Stimulated activated memory B cell treated with anti-CD40 and anti-IgM and Interleukin-4, amounts not matched to agents 10 μg/mL and 1 μg/mL and 100 μg/mL, for 72 hours (primary cell): ENCODE data around the gene MAP3K4.

Experiments
- ATAC-seq: fragments of 150-1000 bp; cut with Tn5 transposase; 2 replicates; pipeline ENCODE4 v1.10.0; 2021
- H3K27ac Mint-ChIP-seq: one replicate; pipeline ENCODE4 v1.8.0; 2022; ENCODE audit warnings: mild to moderate bottlenecking, mixed read lengths
- H3K27me3 Mint-ChIP-seq: one replicate; pipeline ENCODE4 v1.8.0; 2022; ENCODE audit warnings: mixed read lengths
- H3K36me3 Mint-ChIP-seq: one replicate; pipeline ENCODE4 v1.8.0; 2022; ENCODE audit warnings: mixed read lengths
- H3K4me1 Mint-ChIP-seq: one replicate; pipeline ENCODE4 v1.8.0; 2022; ENCODE audit warnings: mixed read lengths
- H3K4me3 Mint-ChIP-seq: one replicate; pipeline ENCODE4 v1.8.0; 2022; ENCODE audit warnings: mild to moderate bottlenecking, moderate library complexity, mixed read lengths
- H3K9me3 Mint-ChIP-seq: one replicate; pipeline ENCODE4 v1.8.0; 2022; ENCODE audit warnings: mixed read lengths

Gene MAP3K4

GRCh38 chr6:160986851-160987250 is 4.7 kb upstream of the MAP3K4 start:
- Mint-ChIP-seq H3K4me1 (no peaks in the 10 kb centered on the region), H3K27me3 (no peaks in the 10 kb centered on the region), H3K4me3 (no peak overlapping the region), H3K27ac (no peak overlapping the region), H3K9me3 (peaks cover 16% of the 10 kb centered on the region), H3K36me3 (peaks cover 6% of the 10 kb centered on the region)
- ATAC-seq = no peak

- peaks cover 16% of the 10 kb centered on the region for H3K9me3 Mint-ChIP-seq
- ATAC-seq = no peak
- no peak overlapping the region for H3K27ac Mint-ChIP-seq
- peaks cover 6% of the 10 kb centered on the region for H3K36me3 Mint-ChIP-seq
- no peak overlapping the region for H3K4me3 Mint-ChIP-seq
- no peaks in the 10 kb centered on the region for H3K27me3 Mint-ChIP-seq
- peaks cover 1% of the 10 kb centered on the region for H3K4me1 Mint-ChIP-seq
These were observed 4.3 kb upstream of the MAP3K4 start for GRCh38 chr6:160987265-160987664.

GRCh38 chr6:160990847-160991405 is 643 bp upstream of the MAP3K4 start:
- ATAC-seq = no peak
- Mint-ChIP-seq H3K36me3 (no peaks in the 10 kb centered on the region), H3K27me3 (no peaks in the 10 kb centered on the region), H3K4me3 (peak overlapping the region; percentile 97), H3K27ac (peak overlapping the region; percentile 93), H3K4me1 (peaks cover 29% of the 10 kb centered on the region), H3K9me3 (no peaks in the 10 kb centered on the region)

GRCh38 chr6:160992061-160992979 is 751 bp downstream of the MAP3K4 start:
- H3K27ac Mint-ChIP-seq = peak overlapping the region; percentile 93

GRCh38 chr6:160992980-160993314 is 1.4 kb downstream of the MAP3K4 start:
- H3K36me3 Mint-ChIP-seq = peaks cover 4% of the 10 kb centered on the region
- peaks cover 41% of the 10 kb centered on the region for H3K4me1 Mint-ChIP-seq
- no peaks in the 10 kb centered on the region for H3K27me3 Mint-ChIP-seq
- no peaks in the 10 kb centered on the region for H3K9me3 Mint-ChIP-seq
- peak overlapping the region; percentile 97 for H3K4me3 Mint-ChIP-seq
- no peak for ATAC-seq
- peak overlapping the region; percentile 93 for H3K27ac Mint-ChIP-seq

More at GRCh38 chr6:160992061-160992979, 751 bp downstream of the MAP3K4 start:
- Mint-ChIP-seq H3K27me3 (no peaks in the 10 kb centered on the region), H3K4me3 (peak overlapping the region; percentile 97), H3K9me3 (no peaks in the 10 kb centered on the region), H3K4me1 (peaks cover 41% of the 10 kb centered on the region), H3K36me3 (no peaks in the 10 kb centered on the region)
- peak; percentile 78 for ATAC-seq

GRCh38 chr6:160995271-160995670 is 3.7 kb downstream of the MAP3K4 start:
- Mint-ChIP-seq H3K9me3 (no peaks in the 10 kb centered on the region), H3K27ac (no peak overlapping the region), H3K27me3 (no peaks in the 10 kb centered on the region), H3K4me1 (peaks cover 41% of the 10 kb centered on the region), H3K36me3 (peaks cover 4% of the 10 kb centered on the region), H3K4me3 (no peak overlapping the region)
- no peak for ATAC-seq

GRCh38 chr6:160996131-160996601 is 4.6 kb downstream of the MAP3K4 start:
- Mint-ChIP-seq H3K27ac (no peak overlapping the region), H3K9me3 (no peaks in the 10 kb centered on the region), H3K36me3 (peaks cover 4% of the 10 kb centered on the region), H3K4me1 (peaks cover 41% of the 10 kb centered on the region), H3K4me3 (no peak overlapping the region), H3K27me3 (no peaks in the 10 kb centered on the region)
- ATAC-seq = no peak

GRCh38 chr6:160998217-160998616 is 6.6 kb downstream of the MAP3K4 start:
- Mint-ChIP-seq H3K4me1 (peaks cover 41% of the 10 kb centered on the region), H3K36me3 (peaks cover 4% of the 10 kb centered on the region), H3K27ac (no peak overlapping the region), H3K9me3 (no peaks in the 10 kb centered on the region), H3K4me3 (no peak overlapping the region), H3K27me3 (no peaks in the 10 kb centered on the region)
- no peak for ATAC-seq

- H3K4me1 Mint-ChIP-seq = peaks cover 39% of the 10 kb centered on the region
- H3K27ac Mint-ChIP-seq = no peak overlapping the region
- no peak overlapping the region for H3K4me3 Mint-ChIP-seq
- no peaks in the 10 kb centered on the region for H3K27me3 Mint-ChIP-seq
- H3K9me3 Mint-ChIP-seq = no peaks in the 10 kb centered on the region
- ATAC-seq = no peak
- H3K36me3 Mint-ChIP-seq = peaks cover 4% of the 10 kb centered on the region
These were observed 7.2 kb downstream of the MAP3K4 start for GRCh38 chr6:160998766-160999165.

- Mint-ChIP-seq H3K9me3 (no peaks in the 10 kb centered on the region), H3K27ac (no peak overlapping the region), H3K4me3 (no peak overlapping the region), H3K4me1 (peaks cover 31% of the 10 kb centered on the region), H3K27me3 (no peaks in the 10 kb centered on the region), H3K36me3 (peaks cover 4% of the 10 kb centered on the region)
- no peak for ATAC-seq
These were observed 7.9 kb downstream of the MAP3K4 start for GRCh38 chr6:160999516-160999915.

- H3K36me3 Mint-ChIP-seq = peaks cover 4% of the 10 kb centered on the region
- no peaks in the 10 kb centered on the region for H3K9me3 Mint-ChIP-seq
- no peak for ATAC-seq
- H3K4me3 Mint-ChIP-seq = no peak overlapping the region
- H3K27ac Mint-ChIP-seq = no peak overlapping the region
- H3K27me3 Mint-ChIP-seq = no peaks in the 10 kb centered on the region
- H3K4me1 Mint-ChIP-seq = peaks cover 23% of the 10 kb centered on the region
These were observed 9.1 kb downstream of the MAP3K4 start for GRCh38 chr6:161000632-161001031.

GRCh38 chr6:161001421-161001820 is 9.9 kb downstream of the MAP3K4 start:
- Mint-ChIP-seq H3K27ac (no peak overlapping the region), H3K27me3 (no peaks in the 10 kb centered on the region), H3K4me1 (peaks cover 17% of the 10 kb centered on the region), H3K9me3 (no peaks in the 10 kb centered on the region), H3K4me3 (no peak overlapping the region), H3K36me3 (peaks cover 4% of the 10 kb centered on the region)
- ATAC-seq = no peak

GRCh38 chr6:161003336-161003735 is 11.8 kb downstream of the MAP3K4 start:
- no peaks in the 10 kb centered on the region for H3K9me3 Mint-ChIP-seq
- H3K27ac Mint-ChIP-seq = no peak overlapping the region
- ATAC-seq = no peak
- H3K27me3 Mint-ChIP-seq = no peaks in the 10 kb centered on the region
- H3K4me1 Mint-ChIP-seq = peaks cover 23% of the 10 kb centered on the region
- H3K36me3 Mint-ChIP-seq = no peaks in the 10 kb centered on the region
- H3K4me3 Mint-ChIP-seq = no peak overlapping the region

- Mint-ChIP-seq H3K27me3 (no peaks in the 10 kb centered on the region), H3K4me3 (no peak overlapping the region), H3K4me1 (peaks cover 43% of the 10 kb centered on the region), H3K27ac (no peak overlapping the region), H3K9me3 (no peaks in the 10 kb centered on the region), H3K36me3 (peaks cover 10% of the 10 kb centered on the region)
- ATAC-seq = no peak
These were observed 16.7 kb downstream of the MAP3K4 start for GRCh38 chr6:161008245-161008644.

- ATAC-seq = no peak
- no peak overlapping the region for H3K4me3 Mint-ChIP-seq
- no peak overlapping the region for H3K27ac Mint-ChIP-seq
- no peaks in the 10 kb centered on the region for H3K27me3 Mint-ChIP-seq
- H3K4me1 Mint-ChIP-seq = peaks cover 48% of the 10 kb centered on the region
- no peaks in the 10 kb centered on the region for H3K9me3 Mint-ChIP-seq
- H3K36me3 Mint-ChIP-seq = peaks cover 12% of the 10 kb centered on the region
These were observed 18.4 kb downstream of the MAP3K4 start for GRCh38 chr6:161009991-161010390.

- Mint-ChIP-seq H3K27me3 (no peaks in the 10 kb centered on the region), H3K36me3 (peaks cover 16% of the 10 kb centered on the region), H3K27ac (no peak overlapping the region), H3K9me3 (no peaks in the 10 kb centered on the region), H3K4me3 (no peak overlapping the region), H3K4me1 (peaks cover 53% of the 10 kb centered on the region)
- ATAC-seq = no peak
These were observed 18.8 kb downstream of the MAP3K4 start for GRCh38 chr6:161010418-161010817.
